HEK293T (cell line): ENCODE results near the gene COL6A1.

Source experiments
- CTCF ChIA-PET: fragments of 350-600 bp; formaldehyde crosslinking; extraction: SDS; loops from one replicate; lab custom pipeline; 2021; ENCODE audit warnings: antibody characterized with exemption, inconsistent platforms; lab: Yijun Ruan, JAX
- POLR2A ChIA-PET: fragments of 350-600 bp; formaldehyde crosslinking; extraction: SDS; loops from one replicate; lab custom pipeline; 2020; ENCODE audit warnings: antibody characterized with exemption, inconsistent platforms; lab: Yijun Ruan, JAX
- DNase-seq: peaks from one replicate; pipeline ENCODE4 v3.0.0; 2012; ENCODE audit warnings: mixed read lengths; ENCODE audit errors: extremely low spot score
- ARNT ChIP-seq: fragments of 450-650 bp; IDR thresholded peaks from 2 replicates; pipeline ENCODE4 v1.6.1; 2017; ENCODE audit warnings: mild to moderate bottlenecking
- BHLHE40 ChIP-seq: fragments of 450-650 bp; IDR thresholded peaks from 2 replicates; pipeline ENCODE4 v1.6.1; 2016; ENCODE audit warnings: mild to moderate bottlenecking, moderate library complexity, borderline replicate concordance
- CTBP1 ChIP-seq: fragments of 450-650 bp; IDR thresholded peaks from 2 replicates; pipeline ENCODE4 v1.6.1; 2016; ENCODE audit warnings: borderline replicate concordance
- ELF4 ChIP-seq: fragments of 450-650 bp; IDR thresholded peaks from 2 replicates; pipeline ENCODE4 v1.6.1; 2017; ENCODE audit warnings: antibody characterized with exemption
- FOXA1 ChIP-seq: fragments of 450-650 bp; IDR thresholded peaks from 2 replicates; pipeline ENCODE4 v1.6.1; 2016; ENCODE audit warnings: mild to moderate bottlenecking
- FOXK2 ChIP-seq: fragments of 450-650 bp; IDR thresholded peaks from 2 replicates; pipeline ENCODE4 v1.6.1; 2016; ENCODE audit warnings: mild to moderate bottlenecking
- FOXM1 ChIP-seq: fragments of 450-650 bp; IDR thresholded peaks from 2 replicates; pipeline ENCODE4 v1.6.1; 2017; ENCODE audit warnings: mild to moderate bottlenecking, borderline replicate concordance
- HDGF ChIP-seq: fragments of 450-650 bp; IDR thresholded peaks from 2 replicates; pipeline ENCODE4 v1.6.1; 2017; ENCODE audit warnings: antibody characterized with exemption, borderline replicate concordance
- L3MBTL2 ChIP-seq: fragments of 450-650 bp; conservative IDR thresholded peaks from 2 replicates; pipeline ENCODE4 v1.6.1; 2016; ENCODE audit warnings: mild to moderate bottlenecking
- LEF1 ChIP-seq: fragments of 450-650 bp; IDR thresholded peaks from 2 replicates; pipeline ENCODE4 v1.6.1; 2017; ENCODE audit warnings: mild to moderate bottlenecking, borderline replicate concordance
- NFRKB ChIP-seq: fragments of 450-650 bp; IDR thresholded peaks from 2 replicates; pipeline ENCODE4 v1.6.1; 2016; ENCODE audit warnings: mild to moderate bottlenecking, moderate library complexity
- SP1 ChIP-seq: fragments of 450-650 bp; IDR thresholded peaks from 2 replicates; pipeline ENCODE4 v1.6.1; 2017
- SUZ12 ChIP-seq: fragments of 450-650 bp; IDR thresholded peaks from 2 replicates; pipeline ENCODE4 v1.6.1; 2016; ENCODE audit warnings: mild to moderate bottlenecking
- TARDBP ChIP-seq: fragments of 450-650 bp; IDR thresholded peaks from 2 replicates; pipeline ENCODE4 v1.6.1; 2016
- ZNF384 ChIP-seq: fragments of 450-650 bp; IDR thresholded peaks from 2 replicates; pipeline ENCODE4 v1.6.1; 2016
- TF ChIP-seq, protein P1 (sequence below): fragments of 450-650 bp; IDR thresholded peaks from 2 replicates; pipeline ENCODE4 v1.6.1; 2016

The COL6A1 gene

DNA sequence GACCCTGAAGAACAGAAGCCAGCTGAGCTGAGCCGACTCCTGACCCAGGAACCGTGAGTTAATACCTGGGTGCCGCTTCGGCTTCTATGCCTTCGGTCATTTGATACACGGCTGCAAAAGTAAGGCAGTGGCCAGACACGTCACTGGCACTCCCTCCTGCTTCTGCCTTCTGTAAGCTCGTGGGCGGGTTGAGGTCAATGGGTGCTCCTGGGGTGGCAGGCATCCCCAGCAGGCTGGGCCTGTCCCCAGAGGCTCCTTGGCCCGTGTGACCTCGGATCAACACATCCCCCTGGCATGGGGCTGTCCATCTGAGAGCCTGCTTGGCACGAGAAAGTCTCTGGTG, 35.7 kb upstream of the COL6A1 start:
- no peak for DNase-seq
- ChIA-PET CTCF (interaction anchor here (0.6 kb wide), 1 partner anchor 9 kb away, joined by 3 read pairs; no protein-coding TSS in a partner anchor), POLR2A (no interaction called here)
- TF ChIP-seq LEF1 (no peak), SP1 (no peak), NFRKB (no peak), FOXK2 (no peak), BHLHE40 (no peak), FOXA1 (no peak)

DNA sequence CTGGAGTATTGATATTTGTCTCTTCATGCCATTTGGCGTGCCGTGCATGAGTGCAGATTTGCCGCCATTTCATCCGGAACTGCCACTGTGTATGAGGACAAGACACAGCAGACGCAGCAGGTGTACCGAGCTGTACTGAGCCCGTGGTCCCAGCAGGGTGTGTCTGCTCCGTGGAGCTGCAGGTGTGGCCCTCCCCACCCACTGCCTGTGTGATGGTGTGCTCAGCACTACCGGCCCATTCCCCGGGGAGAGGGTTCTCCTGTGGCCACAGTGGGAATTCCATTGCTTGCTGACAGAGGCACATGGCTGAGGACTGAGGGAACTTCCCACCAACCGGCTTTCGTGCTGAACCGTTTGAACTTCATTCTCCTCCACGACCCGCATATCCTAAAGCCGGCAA, 34.3 kb upstream of the COL6A1 start:
- CTCF ChIA-PET = no interaction called here

DNA sequence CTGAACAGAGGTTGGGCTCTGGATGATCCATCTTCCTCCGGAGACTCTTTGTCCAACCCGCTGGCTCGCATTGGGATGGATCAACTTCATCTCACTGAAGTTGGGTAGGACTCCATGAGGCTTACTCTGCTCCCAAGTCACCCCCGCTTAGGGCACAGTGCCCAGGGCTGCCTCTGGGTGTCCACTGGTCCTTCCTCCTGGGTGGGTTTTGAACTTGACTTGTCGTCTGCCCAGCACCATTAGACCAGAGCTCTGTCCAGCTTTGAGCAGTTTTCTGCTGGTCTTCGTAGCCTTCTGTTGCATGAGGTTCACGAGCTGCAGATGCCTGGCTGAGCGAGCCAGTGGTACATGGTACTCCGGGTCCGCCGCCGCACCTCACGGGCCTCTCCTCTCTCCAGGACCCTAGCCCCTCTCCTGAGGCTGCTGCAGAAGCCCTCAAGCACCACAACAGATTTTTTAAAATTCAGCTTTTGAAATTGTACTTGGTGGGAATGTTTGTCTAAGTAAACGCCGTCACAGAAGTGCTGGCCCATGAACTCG, 33.8 kb upstream of the COL6A1 start:
- no peak for DNase-seq
- POLR2A ChIA-PET = no interaction called here

More for the DNA sequence above, 34.3 kb upstream of the COL6A1 start:
- TF ChIP-seq NFRKB (no peak), L3MBTL2 (no peak), BHLHE40 (no peak), SUZ12 (no peak), SP1 (no peak), ELF4 (no peak), ZNF384 (no peak)
- DNase-seq = no peak
- POLR2A ChIA-PET = no interaction called here

DNA sequence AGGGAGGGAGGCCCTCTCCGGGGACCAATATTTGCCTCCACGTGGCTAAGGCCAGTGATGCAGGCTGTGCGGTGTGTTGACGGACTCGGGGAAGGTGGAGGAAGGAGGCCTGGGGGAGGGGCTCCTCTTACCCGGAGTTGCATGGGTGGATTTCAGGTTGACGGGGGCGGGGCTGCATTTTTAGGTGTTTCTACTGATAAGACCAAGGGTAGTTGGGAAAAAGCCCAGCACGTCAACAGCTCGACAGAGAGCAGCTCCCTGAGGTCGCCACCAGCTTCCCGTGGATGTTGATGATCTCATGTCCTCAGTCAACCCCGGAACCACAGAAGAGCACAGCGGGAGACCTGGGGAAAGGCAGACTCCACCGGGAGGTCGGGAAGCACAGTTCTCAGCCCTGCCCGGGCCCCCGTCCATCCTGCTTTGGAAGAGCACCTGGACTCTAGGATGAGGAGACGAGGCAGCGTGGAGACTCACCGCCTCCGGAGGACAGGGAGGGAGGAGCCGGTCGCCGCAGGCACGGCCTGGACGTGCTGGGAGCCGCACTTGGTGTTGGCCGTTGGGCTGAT, 32.9 kb upstream of the COL6A1 start:
- ChIA-PET CTCF (no interaction called here), POLR2A (no interaction called here)

More for the DNA sequence above, 33.8 kb upstream of the COL6A1 start:
- TF ChIP-seq HDGF (no peak), LEF1 (no peak), CTBP1 (no peak), L3MBTL2 (no peak), TARDBP (no peak), FOXM1 (no peak), FOXK2 (no peak), ZNF384 (no peak), SP1 (no peak), FOXA1 (no peak), NFRKB (no peak), ARNT (no peak), SUZ12 (no peak), BHLHE40 (no peak), ELF4 (no peak)
- TF ChIP-seq, protein P1, sequence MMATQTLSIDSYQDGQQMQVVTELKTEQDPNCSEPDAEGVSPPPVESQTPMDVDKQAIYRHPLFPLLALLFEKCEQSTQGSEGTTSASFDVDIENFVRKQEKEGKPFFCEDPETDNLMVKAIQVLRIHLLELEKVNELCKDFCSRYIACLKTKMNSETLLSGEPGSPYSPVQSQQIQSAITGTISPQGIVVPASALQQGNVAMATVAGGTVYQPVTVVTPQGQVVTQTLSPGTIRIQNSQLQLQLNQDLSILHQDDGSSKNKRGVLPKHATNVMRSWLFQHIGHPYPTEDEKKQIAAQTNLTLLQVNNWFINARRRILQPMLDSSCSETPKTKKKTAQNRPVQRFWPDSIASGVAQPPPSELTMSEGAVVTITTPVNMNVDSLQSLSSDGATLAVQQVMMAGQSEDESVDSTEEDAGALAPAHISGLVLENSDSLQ = no peak
- CTCF ChIA-PET = no interaction called here

DNA sequence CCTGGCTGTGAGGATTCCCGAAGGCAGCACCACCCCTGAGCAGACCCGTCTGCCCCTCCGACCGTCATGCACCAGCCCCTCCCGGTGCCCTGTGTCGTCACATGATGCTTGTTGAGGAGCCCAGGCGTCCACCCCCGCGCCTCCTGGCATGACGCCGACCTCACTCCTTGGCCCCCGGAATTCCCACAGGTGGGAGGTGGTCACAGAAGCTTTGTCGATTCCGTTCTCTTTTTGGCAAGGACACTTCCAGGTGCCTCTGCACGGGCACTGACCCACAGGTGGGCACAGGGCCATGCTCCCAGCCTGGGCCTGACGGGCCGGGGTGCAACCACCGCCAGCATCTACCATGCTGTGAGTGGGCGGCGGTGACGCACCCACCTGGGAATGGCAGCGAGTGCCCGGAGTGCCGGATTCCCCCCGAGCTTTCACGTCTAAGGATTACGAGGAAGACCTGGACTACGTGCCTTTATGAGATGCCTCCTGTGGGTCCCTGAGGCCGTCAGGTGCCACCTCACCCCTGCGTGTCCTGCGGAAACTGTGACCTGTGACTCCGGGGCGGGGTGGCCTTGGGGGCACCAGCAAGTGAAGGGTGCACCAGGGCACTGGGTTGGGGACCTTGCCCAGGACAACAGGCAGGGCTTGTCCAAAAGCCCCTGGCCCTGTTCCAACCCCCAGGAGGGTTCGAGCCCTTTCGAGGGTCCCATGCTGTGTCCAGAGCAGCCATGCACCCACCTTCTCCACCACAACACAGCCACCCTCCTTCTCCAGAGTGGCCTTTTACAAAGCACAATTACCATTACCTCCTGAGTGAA, 31.4 kb upstream of the COL6A1 start:
- CTCF ChIA-PET = no interaction called here
- TF ChIP-seq TARDBP (no peak), FOXA1 (no peak)
- no peak for DNase-seq
- POLR2A ChIA-PET = no interaction called here

More for the DNA sequence above, 32.9 kb upstream of the COL6A1 start:
- peak; percentile 88 for TF ChIP-seq L3MBTL2
- TF ChIP-seq FOXA1 = no peak
- DNase-seq = no peak

DNA sequence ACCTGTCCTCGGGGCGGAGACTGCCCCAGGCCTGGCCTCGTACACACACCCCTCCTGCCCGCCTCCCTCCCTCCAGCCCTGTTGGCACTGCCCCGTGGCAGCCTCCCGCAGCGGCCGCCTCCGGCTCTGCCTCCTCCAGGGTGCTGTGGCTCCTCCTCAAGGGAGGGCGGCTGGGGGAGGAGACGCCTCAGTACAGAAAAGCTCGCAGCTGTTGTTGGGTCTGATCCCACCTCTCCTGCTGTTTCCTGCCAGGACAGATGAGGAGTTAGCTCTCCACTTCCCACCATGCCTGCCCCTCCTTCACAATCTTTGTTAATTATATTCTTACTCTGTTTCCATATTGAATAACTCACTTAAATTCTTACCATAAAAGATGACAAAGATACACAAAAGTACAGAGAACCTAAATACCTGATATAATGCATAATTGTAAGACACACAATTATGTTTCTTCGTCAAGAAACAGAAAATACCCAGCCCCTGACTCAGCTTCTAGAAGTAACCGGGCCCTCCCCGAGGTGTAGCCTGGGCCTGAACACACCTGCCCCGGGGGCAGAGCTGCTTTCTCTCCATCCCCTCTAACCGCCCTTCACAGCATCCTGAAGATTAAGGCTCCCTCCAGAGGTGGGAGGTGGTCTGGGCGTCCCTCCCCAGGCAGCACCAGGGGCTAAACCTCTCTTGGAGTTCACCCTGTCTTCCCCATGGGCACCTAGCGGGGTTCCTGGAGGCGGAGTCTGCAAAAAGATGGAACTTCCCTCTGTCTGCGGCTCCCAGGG, 30.6 kb upstream of the COL6A1 start:
- CTCF ChIA-PET = no interaction called here
- POLR2A ChIA-PET = no interaction called here
- TF ChIP-seq ZNF384 (no peak), BHLHE40 (no peak), TARDBP (no peak), LEF1 (no peak), L3MBTL2 (no peak), HDGF (no peak), FOXK2 (no peak), ELF4 (no peak), FOXA1 (no peak), FOXM1 (no peak), SUZ12 (no peak), NFRKB (no peak), ARNT (no peak), SP1 (no peak), CTBP1 (no peak)
- TF ChIP-seq, protein P1 = no peak
- no peak for DNase-seq
